ENCODE results near the gene EPN1. TPM values are rescaled to one million over a fixed set of nuclear protein-coding genes. Genes with fewer than 3 reads are reported as not detected.
A peak's percentile ranks its signal among the peaks of the same experiment; 100 is the strongest.

Gene EPN1
- total and polyA plus RNA-seq, 9 of the 15 experiments (the other 6 are each of a cell fraction or from before 2014, with no cell fraction given), result 0.08 to 138 (median 12.7) TPM

- TF ChIP-seq REST (IDR thresholded peaks at IDR 0.05; ENCODE audit: borderline replicate concordance) (peak; percentile 6; the same call in 1 of the 2 replicates), REST (CRISPR knock-in tag; IDR thresholded peaks at IDR 0.05; ENCODE audit: low read depth) (no peak), E2F4 (CRISPR knock-in tag; IDR thresholded peaks at IDR 0.05; ENCODE audit: low read depth) (no peak), HCFC1 (IDR thresholded peaks at IDR 0.05; ENCODE audit: low read depth, low read length) (no peak), MAZ (CRISPR knock-in tag; conservative IDR thresholded peaks at IDR 0.05 in 1 of 2, IDR thresholded peaks at IDR 0.05 in 1 of 2) (peak; percentile 17 to 31; a peak in 3 of 4 replicates), RNF2 (IDR thresholded peaks at IDR 0.05) (peak; percentile 53; the same call in 1 of the 2 replicates), PKNOX1 (IDR thresholded peaks at IDR 0.05) (no peak), FOXK2 (conservative IDR thresholded peaks at IDR 0.05 in 1 of 2, IDR thresholded peaks at IDR 0.05 in 1 of 2; ENCODE audit: low read depth in 2 of 2) (0 out of 4 replicates have a peak, but pooled peaks have one; percentile 14 to 19), POLR2AphosphoS2 (IDR thresholded peaks at IDR 0.05; ENCODE audit: low read length) (no peak), HNRNPK (IDR thresholded peaks at IDR 0.05; ENCODE audit: low read depth, low read length, poor library complexity, severe bottlenecking) (no peak), HDAC8 (tag; IDR thresholded peaks at IDR 0.05) (no peak), NONO (IDR thresholded peaks at IDR 0.05; ENCODE audit: low read depth in 2 of 2, low read length in 1 of 2) (no peak), PPARD (CRISPR knock-in tag; IDR thresholded peaks at IDR 0.05) (no peak), MYC (IDR thresholded peaks at IDR 0.05; ENCODE audit: low read depth, low read length) (no peak), MYC (CRISPR knock-in tag; IDR thresholded peaks at IDR 0.05; ENCODE audit: borderline replicate concordance, low read depth) (no peak), JUN (IDR thresholded peaks at IDR 0.05; ENCODE audit: borderline replicate concordance, low read depth, low read length) (no peak), JUN (CRISPR knock-in tag; IDR thresholded peaks at IDR 0.05; ENCODE audit: borderline replicate concordance) (no peak), KAT7 (CRISPR knock-in tag; IDR thresholded peaks at IDR 0.05; ENCODE audit: borderline replicate concordance) (no peak), E2F3 (CRISPR knock-in tag; IDR thresholded peaks at IDR 0.05) (no peak), SMAD3 (CRISPR knock-in tag; conservative IDR thresholded peaks at IDR 0.05) (no peak)
Measured at GRCh38 chr19:55702131-55702627, 27.2 kb downstream of the EPN1 start (continued).
